Measurements from ENCODE around the gene CCDC71.

The CCDC71 gene

GRCh38 chr3:49165771-49166751 lies at the start of gene CCDC71:
TSS of gene CCDC71 (minus strand) at chr3:49166331. CDS start at chr3:49164208, 2,123 bp downstream.
- peak; percentile 73 to 77 for DNase-seq

- DNase-seq: no peak
Observed at GRCh38 chr3:49213998-49214397, 47.9 kb upstream of the CCDC71 start.

GRCh38 chr3:49213541-49213943 lies 47.4 kb upstream of the CCDC71 start:
- no peak for DNase-seq

- DNase-seq: no peak
Observed at GRCh38 chr3:49199900-49200281, 33.8 kb upstream of the CCDC71 start.

GRCh38 chr3:49199239-49199899 lies 33.2 kb upstream of the CCDC71 start:
- DNase-seq: no peak

- DNase-seq: no peak
Observed at GRCh38 chr3:49198611-49199230, 32.6 kb upstream of the CCDC71 start.

- no peak for DNase-seq
Observed at GRCh38 chr3:49198161-49198560, 32.0 kb upstream of the CCDC71 start.

- no peak for DNase-seq
Observed at GRCh38 chr3:49191741-49192140, 25.6 kb upstream of the CCDC71 start.

GRCh38 chr3:49183873-49184272 lies 17.7 kb upstream of the CCDC71 start:
- DNase-seq: no peak

- no peak for DNase-seq
Observed at GRCh38 chr3:49182682-49183081, 16.6 kb upstream of the CCDC71 start.

GRCh38 chr3:49181351-49181750 lies 15.2 kb upstream of the CCDC71 start:
- no peak for DNase-seq

GRCh38 chr3:49180116-49180515 lies 14.0 kb upstream of the CCDC71 start:
- DNase-seq: no peak

- no peak for DNase-seq
Observed at GRCh38 chr3:49177073-49177472, 10.9 kb upstream of the CCDC71 start.

GRCh38 chr3:49175530-49175929 lies 9.4 kb upstream of the CCDC71 start:
- no peak for DNase-seq

GRCh38 chr3:49174397-49174985 lies 8.4 kb upstream of the CCDC71 start:
- DNase-seq: no peak

- DNase-seq: no peak
Observed at GRCh38 chr3:49173792-49174170, 7.7 kb upstream of the CCDC71 start.

GRCh38 chr3:49173116-49173791 lies 7.1 kb upstream of the CCDC71 start:
- DNase-seq: no peak

- no peak for DNase-seq
Observed at GRCh38 chr3:49172551-49173041, 6.5 kb upstream of the CCDC71 start.

- DNase-seq: no peak
Observed at GRCh38 chr3:49171775-49172500, 5.8 kb upstream of the CCDC71 start.

- peak; percentile 67 to 82 for DNase-seq
Observed at GRCh38 chr3:49171119-49171774, 5.1 kb upstream of the CCDC71 start, which contains the start of gene KLHDC8B. TSS of gene KLHDC8B (plus strand) at chr3:49171598. CDS start at chr3:49172770, 1,172 bp downstream.

GRCh38 chr3:49170744-49171118 lies 4.6 kb upstream of the CCDC71 start:
- DNase-seq: no peak
